Measurements from ENCODE around the gene BBS9.
A peak's percentile ranks its signal among the peaks of the same experiment; 100 is the strongest.

BBS9 gene

GRCh38 chr7:33128631-33128989, 754 bp upstream of the BBS9 start:
- DNase-seq: no peak

DNA sequence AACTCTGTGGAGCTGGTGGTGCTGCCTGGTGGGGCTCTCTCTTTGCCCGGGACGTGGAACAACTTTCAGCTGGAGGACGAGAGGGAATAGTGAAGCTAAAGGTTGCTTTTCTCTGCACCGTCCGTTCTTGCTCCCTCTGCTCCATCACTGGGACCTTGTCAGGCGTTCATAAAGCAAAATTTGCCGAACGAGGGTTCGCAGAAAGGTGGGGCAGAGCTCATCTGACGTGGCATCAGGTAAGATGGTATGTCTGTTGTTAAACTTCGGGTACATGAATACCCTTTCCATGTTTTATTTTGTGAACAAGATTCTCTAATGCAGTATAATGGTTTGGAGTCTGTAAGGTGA, 416 bp downstream of the BBS9 start:
- DNase-seq: no peak

DNA sequence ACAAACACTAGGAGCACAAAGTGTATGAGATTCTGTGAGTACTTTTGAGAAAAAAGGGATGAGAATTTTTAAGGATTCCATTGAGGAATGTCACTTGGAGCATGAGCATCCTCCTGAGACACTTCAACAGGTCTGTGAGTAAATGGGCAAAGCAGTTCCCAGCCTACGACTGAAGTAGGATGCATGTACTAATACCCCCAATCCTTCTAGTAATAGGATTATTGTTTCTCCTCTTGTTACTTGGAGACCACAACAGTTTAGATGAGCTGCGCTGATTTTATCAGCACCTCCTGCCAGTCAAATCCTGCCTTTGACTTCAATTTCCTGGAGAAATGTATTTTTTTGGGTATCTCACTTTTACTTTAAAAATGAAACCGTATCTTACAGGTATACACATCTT, 820 bp downstream of the BBS9 start:
- DNase-seq: no peak

GRCh38 chr7:33137103-33137502, 7.7 kb downstream of the BBS9 start:
- DNase-seq: no peak

GRCh38 chr7:33142585-33142984, 13.2 kb downstream of the BBS9 start:
- no peak for DNase-seq

- no peak for DNase-seq
These were observed 14.8 kb downstream of the BBS9 start for GRCh38 chr7:33143996-33144718.

GRCh38 chr7:33145156-33145555, 15.8 kb downstream of the BBS9 start:
- no peak for DNase-seq

DNA sequence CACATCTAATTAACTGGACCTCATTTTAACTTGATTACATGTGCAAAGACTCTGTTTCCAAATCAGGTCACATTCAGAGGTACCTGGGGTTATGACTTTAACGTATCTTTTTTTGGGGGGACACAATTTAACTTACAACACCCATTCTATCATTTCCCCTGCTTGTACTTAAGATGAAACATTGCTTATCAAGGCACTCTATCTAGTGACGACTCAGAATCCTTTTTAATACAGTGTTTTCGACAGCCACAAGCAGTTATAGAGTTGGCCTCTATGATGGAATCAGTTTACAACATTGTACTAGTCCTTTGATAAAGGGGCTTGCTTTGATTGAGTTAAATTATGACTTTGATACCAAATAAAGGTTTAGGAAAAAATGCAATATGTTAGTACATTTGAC, 22.7 kb downstream of the BBS9 start:
- DNase-seq: no peak

DNA sequence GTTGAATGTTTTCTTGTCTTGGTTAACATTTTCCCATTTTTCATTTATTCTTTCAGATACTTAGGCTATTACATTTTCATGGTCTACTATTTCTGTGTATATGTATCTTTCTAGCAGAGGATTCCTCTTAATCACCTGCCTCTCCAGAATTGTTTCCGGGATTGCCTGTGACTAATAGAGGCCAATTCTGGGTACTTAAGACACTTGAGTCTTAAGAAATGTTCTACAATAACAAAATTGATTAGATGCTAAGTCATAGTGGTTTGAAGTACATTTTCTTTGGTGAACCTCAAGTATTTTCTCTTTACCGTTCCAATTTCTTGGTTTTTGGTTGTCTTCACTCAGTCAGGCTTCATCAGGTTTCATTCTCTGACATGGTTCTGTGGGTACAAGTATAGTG, 26.4 kb downstream of the BBS9 start:
- DNase-seq: no peak

DNA sequence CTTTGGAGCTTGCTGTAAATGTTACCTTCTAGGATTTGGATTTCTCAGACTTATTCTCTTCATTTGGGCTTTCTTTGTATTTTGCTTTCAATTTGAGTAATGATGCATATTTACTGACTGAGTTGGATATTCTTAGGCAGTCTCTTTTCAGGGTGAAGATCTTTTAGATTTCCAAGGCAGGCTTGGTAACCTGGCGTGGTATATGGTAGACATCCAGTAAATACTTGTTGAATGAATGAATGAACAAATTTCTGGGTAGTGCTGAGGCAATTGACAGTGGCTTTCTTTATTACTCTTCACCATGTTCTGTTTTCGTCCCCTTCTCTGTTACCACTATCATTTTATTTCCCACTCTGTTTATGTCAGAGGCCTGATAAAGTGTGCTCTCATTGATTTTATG, 27.1 kb downstream of the BBS9 start:
- DNase-seq: no peak

DNA sequence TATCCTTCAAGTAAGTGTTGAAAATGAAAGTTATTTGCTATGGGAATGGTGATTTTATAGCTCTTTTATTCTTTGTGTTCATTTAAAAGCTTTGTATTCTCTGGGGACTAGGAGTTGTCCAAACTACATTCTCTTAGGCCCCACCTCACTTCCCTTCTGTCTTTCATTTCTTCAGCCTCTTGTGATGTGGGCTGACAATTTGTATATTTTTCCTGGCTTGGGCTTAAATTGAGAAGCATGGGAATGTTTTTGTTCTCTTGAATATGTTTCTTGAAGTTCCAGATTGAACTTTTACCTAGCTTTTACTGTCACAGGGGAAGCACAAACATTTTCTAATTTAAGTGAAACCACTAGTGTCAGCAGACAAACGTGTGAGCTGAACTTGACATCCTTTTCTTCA, 27.9 kb downstream of the BBS9 start:
- DNase-seq: no peak

DNA sequence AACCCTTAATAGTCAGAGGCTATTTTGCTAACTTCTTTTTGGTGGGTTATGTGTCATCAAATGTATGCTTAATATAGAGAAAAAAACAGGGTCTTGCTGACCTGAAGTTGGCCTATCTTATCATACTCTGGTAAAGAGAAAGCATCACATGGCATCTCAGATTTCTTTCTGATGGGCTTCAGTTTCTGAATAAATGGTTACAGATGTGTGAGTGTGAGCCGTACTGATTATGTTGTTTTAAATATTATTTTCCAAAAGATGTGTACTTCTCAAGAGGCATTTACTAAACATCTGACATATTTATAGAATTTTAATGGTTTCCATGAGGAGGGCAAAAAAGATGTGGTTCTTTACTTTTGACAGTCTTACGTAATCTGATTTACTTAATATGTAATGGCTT, 28.4 kb downstream of the BBS9 start:
- DNase-seq: no peak

DNA sequence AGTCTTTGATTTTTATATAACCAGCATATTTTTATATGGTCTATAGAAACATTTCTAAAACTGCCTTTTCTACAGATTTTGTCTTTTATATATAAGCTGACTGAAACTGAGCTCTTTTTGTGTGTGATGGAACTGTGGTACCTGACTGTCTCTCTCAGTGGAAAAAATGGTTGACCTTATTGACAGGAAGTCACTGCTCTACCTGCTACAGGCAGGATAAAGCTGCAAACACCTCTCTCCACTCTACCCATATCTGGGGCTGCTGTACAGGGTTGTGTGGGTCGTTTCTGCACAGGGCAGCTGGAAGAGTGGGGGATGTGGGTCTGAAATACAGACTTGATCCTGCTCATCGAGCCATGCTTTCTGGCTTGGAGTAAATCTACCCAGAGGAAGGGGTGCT, 48.5 kb downstream of the BBS9 start:
- no peak for DNase-seq

- no peak for DNase-seq
These were observed 50.2 kb downstream of the BBS9 start for GRCh38 chr7:33179519-33179918.

DNA sequence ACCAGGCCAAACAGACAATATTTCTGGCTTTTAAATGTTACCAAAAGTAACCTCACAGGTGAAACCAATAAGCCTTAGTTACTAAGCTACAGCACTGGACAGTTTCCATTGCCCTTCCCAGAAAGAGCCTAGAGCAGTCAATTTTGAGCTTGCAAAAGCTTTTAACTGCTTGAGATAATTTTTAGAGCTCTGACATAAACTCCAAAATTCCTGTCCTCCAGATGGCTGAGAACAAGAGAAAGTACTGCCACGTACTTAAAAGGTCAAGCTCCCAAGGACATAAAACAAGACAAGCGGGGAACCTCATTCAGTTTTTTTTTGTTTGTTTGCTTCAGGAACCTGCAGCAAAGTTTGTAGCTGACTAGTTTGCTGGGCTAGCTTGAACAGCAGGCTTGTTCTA, 54.1 kb downstream of the BBS9 start:
- DNase-seq: no peak

DNA sequence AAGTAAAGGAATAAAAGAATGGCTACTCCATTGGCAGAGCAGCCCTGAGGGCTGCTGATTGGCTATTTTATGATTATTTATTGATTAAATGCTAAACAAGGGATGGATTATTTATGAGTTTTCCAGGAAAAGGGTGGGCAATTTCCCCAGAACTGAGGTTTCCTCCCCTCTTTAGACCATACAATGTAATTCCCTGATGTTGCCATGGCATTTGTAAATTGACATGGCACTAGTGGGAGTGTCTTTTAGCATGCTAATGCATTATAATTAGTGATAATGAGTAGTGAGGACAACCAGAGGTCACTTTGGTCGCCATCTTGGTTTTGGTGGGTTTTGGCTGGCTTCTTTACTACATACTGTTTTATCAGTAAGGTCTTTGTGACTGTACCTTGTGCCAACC, 55.5 kb downstream of the BBS9 start:
- DNase-seq: no peak

- DNase-seq: peak; percentile 26
These were observed 56.4 kb downstream of the BBS9 start for GRCh38 chr7:33185786-33186185.

DNA sequence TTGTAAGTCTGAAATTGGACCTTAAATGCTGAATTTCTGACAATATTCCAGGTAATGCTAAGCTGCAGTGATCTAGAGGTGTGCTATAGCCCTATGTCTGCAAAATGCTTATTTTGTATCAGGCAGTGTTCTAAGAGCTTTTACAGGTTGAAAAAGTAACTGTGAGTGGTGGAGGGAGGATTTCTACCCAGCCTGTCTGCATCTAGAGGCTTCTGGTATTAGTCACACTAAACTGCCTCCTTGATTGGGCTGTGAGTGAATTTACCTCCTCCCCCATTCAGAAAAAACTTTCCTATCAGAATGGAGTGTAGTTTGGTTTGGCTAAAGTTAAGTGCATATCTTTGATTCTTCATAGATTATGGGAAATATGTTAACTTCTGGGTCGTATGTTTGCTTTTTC, 56.8 kb downstream of the BBS9 start:
- DNase-seq: no peak

DNA sequence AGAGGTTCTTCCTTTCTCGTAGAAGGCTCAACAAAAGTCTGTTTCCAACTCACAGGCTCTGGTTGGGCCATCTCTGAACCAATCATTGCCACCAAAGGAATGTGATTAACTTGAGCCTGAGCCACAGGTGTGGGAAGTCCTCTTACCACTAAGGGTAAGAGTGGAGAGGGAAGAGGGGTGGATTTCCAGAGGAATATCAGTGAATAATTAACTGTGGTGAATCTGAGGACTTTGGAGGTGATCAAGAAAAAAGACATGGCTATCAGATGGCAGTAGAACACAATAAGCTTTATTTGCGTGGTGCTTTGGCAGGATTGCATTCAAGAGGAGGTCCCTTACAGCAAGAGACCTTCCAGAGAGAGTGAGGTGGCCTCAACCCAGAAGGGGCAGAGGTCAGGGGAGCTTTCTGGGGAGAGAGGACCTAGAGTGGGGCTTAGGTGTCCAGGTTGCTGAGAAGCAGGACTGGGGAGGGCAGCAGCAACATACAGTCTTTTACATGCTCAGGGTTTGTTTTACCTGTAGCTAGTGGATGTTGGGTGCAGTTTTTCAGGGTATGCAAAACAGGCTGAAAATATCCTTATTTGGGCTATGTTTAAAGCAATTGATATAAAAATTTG, 61.4 kb downstream of the BBS9 start:
- no peak for DNase-seq

DNA sequence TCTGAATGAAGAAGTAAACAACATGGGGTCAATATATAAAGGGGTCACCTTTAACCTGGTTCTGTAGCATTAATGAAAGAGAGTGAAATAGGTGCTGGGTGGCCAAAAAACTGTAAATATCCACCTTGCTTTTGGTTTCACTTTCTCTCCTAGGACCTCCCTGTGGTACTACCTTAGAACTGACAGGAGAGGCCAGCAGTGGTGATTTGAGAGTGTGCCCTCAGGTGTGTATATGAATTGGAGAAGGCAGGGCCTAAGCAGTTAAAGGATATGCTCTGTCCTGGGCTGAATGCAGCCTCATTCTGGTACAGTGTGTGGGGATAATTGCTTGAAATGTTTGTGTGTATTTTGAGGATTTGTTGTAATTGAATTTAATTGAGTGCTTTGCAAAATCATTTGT, 62.0 kb downstream of the BBS9 start:
- DNase-seq: no peak

DNA sequence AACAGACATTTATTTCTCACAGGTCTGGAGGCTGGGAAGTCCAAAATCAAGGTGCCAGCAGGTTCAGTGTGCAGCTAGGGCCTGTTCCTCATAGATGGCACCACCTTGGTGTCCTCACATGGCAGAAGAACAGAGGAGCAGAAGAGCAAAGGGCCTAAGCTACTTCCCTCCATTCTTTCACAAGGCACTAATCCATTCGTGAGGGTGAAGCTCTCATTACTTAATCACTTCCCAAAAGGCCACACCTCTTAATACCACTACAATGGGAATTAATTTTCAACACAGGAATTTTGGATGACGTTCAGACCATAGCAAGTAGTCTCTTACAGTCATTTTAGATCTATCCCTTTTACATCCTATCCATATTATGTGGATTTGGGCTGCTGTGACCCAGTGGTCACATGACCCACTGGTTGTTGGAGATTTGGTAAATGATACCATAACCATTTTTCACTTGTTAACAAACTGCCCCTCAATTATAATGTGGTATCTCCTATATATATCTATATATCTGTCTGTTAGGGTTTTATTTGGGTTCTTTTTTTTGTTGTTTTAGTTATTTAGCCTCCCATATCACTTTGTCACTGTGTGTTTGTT, 63.4 kb downstream of the BBS9 start:
- DNase-seq: no peak

DNA sequence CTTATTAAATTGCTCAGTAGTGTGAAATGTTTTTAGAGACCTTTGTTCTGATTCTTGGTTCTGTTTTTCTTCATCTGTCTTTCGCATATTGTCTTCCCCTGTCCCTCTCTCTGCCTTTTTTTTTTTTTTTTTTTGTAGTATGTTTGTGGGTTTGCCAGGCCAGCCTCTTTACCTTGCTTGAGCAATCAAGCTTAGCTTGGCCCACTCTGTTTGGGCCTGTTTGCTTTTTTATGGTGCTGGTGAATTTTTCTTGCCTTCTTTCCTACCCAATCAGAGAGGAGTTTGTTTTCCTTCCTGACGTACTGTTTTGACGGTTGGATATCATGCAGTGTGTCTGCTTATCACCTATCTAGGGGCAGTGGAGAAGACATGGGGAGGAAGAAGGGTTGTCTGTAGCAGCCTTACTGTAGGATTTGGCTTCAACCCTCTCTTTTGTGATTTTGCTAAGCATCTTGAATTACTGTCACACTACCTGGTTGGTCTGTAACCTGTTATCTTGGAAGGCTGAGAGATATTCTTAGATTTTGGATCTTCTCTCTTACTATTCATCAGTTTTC, 64.0 kb downstream of the BBS9 start:
- no peak for DNase-seq

DNA sequence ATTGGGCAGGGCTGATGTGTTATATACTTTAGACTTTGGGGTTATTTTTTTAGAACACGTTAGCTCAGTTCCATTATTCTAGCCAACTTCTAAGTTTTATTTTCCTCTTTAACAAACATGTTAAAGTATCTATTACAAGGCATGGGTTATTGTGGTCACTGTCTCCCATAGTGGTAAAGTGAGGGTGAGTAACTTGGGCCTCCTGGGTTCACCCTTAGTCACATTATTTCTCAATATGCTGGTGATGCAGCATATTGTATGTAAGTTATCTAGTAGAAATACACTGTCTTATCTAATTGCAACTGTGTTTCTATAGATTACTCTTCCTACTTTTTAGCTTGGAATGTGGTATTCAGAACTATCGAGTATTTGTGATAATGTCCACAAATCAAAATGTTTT, 65.9 kb downstream of the BBS9 start:
- no peak for DNase-seq

DNA sequence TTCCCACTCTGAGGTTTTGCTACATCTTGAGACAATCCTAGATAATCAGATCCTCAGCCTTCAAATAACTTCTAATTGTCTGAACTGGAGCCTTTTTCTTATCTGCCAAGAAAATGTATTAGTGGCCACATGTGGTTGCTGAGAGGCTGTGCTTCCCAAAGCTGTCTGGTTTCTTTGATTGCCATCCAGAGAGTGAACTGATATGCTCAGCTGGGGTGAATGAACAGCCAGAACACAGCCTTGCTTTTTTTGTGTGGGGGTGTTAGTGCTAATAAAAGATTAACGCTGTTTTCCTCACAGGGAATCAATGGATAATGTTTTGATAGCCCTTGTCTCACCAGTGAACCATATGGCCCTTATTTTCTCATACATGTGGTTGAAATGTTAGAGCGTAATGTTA, 66.9 kb downstream of the BBS9 start:
- no peak for DNase-seq

GRCh38 chr7:33200282-33200681, 70.9 kb downstream of the BBS9 start:
- no peak for DNase-seq

All from NCI-H1105 (cell line).